ENCODE data around the gene IKZF2. TPM values are rescaled to one million over a fixed set of nuclear protein-coding genes. Genes with fewer than 3 reads are reported as not detected.
A peak's percentile ranks its signal among the peaks of the same experiment; 100 is the strongest.

IKZF2 gene
- total RNA-seq, 1 donor from 2014 or later, result 16.4 TPM

GRCh38 chr2:213065583-213066442, 85.6 kb downstream of the IKZF2 start:
- intact Hi-C loops (cut with DNase I), result no loop called here
- Histone ChIP-seq H3K27me3 (no peaks in the 10 kb centered on the region), H3K4me1 (peaks cover 12% of the 10 kb centered on the region), H3K4me3 (peak overlapping the region; percentile 18), H3K36me3 (no peaks in the 10 kb centered on the region), H3K9me3 (no peaks in the 10 kb centered on the region), H3K27ac (peak overlapping the region; percentile 28)
- TF ChIP-seq CTCF (IDR thresholded peaks at IDR 0.05), result no peak
- DNase-seq, result no peak
- peak; percentile 76 for ATAC-seq

DNA sequence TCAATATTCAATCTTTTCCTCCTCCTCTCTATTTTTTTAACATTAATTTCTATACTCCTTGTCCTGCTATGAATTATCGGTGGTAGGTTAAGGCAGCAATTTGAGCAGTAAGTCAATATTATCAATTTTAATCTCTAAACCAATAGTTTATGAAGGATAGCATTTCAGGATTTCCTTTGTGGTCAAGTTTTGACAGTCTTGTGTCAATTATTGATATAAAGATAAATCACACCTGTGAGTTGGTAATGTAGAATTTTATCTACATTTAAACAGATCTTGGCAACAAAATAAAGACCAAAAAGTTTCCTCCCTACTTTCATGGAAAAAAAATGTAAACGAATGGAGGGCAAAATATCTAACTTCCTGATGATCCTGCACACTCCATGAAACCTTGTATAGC, 87.3 kb downstream of the IKZF2 start:
- intact Hi-C loops (cut with DNase I), result no loop called here
- Histone ChIP-seq H3K27me3 (no peaks in the 10 kb centered on the region), H3K4me1 (peaks cover 12% of the 10 kb centered on the region), H3K27ac (no peak overlapping the region), H3K36me3 (no peaks in the 10 kb centered on the region), H3K4me3 (no peak overlapping the region), H3K9me3 (no peaks in the 10 kb centered on the region)
- ATAC-seq, result no peak
- DNase-seq, result no peak
- no peak for TF ChIP-seq CTCF (IDR thresholded peaks at IDR 0.05)

- no peak overlapping the region for H3K4me3 ChIP-seq
- H3K36me3 ChIP-seq, result no peaks in the 10 kb centered on the region
- H3K9me3 ChIP-seq, result no peaks in the 10 kb centered on the region
- H3K4me1 ChIP-seq, result no peaks in the 10 kb centered on the region
- no peak overlapping the region for H3K27ac ChIP-seq
- ATAC-seq (no peak), DNase-seq (no peak)
- no peaks in the 10 kb centered on the region for H3K27me3 ChIP-seq
- intact Hi-C loops (cut with DNase I), result no loop called here
- no peak for TF ChIP-seq CTCF (IDR thresholded peaks at IDR 0.05)
Observed at GRCh38 chr2:213057977-213058376, 93.4 kb downstream of the IKZF2 start.

GRCh38 chr2:213046431-213046830, 105.0 kb downstream of the IKZF2 start:
- intact Hi-C loops (cut with DNase I), result no loop called here
- no peaks in the 10 kb centered on the region for H3K27me3 ChIP-seq
- H3K36me3 ChIP-seq, result no peaks in the 10 kb centered on the region
- no peaks in the 10 kb centered on the region for H3K4me1 ChIP-seq
- H3K4me3 ChIP-seq, result no peak overlapping the region
- no peak for ATAC-seq
- H3K9me3 ChIP-seq, result no peaks in the 10 kb centered on the region
- H3K27ac ChIP-seq, result no peak overlapping the region
- no peak for DNase-seq
- no peak for TF ChIP-seq CTCF (IDR thresholded peaks at IDR 0.05)

GRCh38 chr2:213043566-213043965, 107.8 kb downstream of the IKZF2 start:
- Histone ChIP-seq H3K36me3 (no peaks in the 10 kb centered on the region), H3K27me3 (no peaks in the 10 kb centered on the region), H3K9me3 (no peaks in the 10 kb centered on the region), H3K27ac (no peak overlapping the region), H3K4me1 (no peaks in the 10 kb centered on the region), H3K4me3 (no peak overlapping the region)
- intact Hi-C loops (cut with DNase I), result no loop called here
- no peak for TF ChIP-seq CTCF (IDR thresholded peaks at IDR 0.05)
- no peak for DNase-seq
- no peak for ATAC-seq

All from upper lobe of right lung (tissue), 1 donor.